NCI-H2107 (cell line): ENCODE results near the gene PCSK4.

ENCODE experiments used
- DNase-seq: peaks from one replicate; lab custom pipeline; 2025; lab: John Stamatoyannopoulos, UW

The PCSK4 gene

GRCh38 chr19:1470055-1470304 lies 20.2 kb downstream of the PCSK4 start:
- no peak for DNase-seq

GRCh38 chr19:1469255-1470054 lies 20.7 kb downstream of the PCSK4 start:
- no peak for DNase-seq

- no peak for DNase-seq
Observed at GRCh38 chr19:1468821-1469254, 21.3 kb downstream of the PCSK4 start.

DNA sequence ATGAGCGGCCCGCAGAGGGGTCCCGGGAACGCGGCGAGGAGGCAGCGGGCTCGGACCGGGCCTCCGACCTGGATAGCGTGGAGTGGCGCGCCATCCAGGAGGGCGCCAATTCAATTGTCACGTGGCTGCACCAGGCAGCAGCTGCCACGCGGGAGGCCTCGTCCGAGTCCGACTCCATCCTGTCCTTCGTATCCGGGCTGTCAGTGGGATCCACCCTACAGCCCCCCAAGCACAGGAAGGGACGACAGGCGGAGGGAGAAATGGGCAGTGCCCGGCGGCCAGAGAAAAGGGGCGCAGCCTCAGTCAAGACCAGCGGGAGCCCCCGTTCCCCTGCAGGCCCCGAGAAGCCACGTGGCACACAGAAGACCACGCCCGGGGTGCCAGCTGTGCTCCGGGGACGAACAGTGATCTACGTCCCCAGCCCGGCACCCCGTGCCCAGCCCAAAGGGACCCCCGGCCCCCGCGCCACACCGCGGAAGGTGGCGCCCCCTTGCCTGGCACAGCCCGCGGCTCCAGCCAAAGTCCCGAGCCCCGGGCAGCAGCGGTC lies 21.8 kb downstream of the PCSK4 start:
- DNase-seq: no peak

- DNase-seq: no peak
Observed at GRCh38 chr19:1467490-1468273, 22.5 kb downstream of the PCSK4 start.

- DNase-seq: no peak
Observed at GRCh38 chr19:1467215-1467489, 23.0 kb downstream of the PCSK4 start.

DNA sequence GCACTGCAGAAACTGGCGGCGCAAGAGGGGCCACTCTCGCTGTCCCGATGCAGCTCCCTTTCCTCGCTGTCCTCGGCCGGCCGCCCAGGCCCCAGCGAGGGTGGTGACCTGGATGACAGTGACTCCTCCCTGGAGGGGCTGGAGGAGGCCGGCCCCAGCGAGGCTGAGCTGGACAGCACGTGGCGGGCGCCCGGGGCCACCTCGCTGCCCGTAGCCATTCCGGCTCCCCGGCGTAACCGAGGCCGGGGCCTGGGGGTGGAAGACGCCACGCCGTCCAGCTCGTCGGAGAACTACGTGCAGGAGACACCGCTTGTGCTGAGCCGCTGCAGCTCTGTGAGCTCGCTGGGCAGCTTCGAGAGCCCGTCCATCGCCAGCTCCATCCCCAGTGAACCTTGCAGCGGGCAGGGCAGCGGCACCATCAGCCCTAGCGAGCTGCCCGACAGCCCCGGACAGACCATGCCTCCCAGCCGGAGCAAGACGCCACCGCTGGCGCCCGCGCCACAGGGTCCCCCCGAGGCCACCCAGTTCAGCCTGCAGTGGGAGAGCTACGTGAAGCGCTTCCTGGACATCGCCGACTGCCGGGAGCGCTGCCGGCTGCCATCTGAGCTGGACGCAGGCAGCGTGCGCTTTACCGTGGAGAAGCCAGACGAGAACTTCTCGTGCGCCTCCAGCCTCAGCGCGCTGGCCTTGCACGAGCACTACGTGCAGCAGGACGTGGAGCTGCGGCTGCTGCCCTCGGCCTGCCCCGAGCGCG lies 23.5 kb downstream of the PCSK4 start:
- DNase-seq: no peak

DNA sequence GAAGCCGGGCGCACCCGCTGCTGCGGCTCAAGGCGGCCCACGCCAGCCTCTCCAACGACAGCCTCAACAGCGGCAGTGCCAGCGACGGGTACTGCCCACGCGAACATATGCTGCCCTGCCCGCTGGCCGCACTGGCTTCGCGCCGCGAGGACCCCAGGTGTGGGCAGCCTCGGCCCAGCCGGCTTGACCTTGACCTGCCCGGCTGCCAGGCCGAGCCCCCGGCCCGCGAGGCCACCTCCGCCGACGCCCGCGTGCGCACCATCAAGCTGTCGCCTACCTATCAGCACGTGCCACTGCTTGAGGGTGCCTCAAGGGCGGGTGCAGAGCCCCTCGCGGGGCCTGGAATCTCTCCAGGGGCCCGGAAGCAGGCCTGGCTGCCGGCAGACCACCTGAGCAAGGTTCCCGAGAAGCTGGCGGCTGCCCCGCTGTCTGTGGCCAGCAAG lies 24.1 kb downstream of the PCSK4 start:
- DNase-seq: no peak

DNA sequence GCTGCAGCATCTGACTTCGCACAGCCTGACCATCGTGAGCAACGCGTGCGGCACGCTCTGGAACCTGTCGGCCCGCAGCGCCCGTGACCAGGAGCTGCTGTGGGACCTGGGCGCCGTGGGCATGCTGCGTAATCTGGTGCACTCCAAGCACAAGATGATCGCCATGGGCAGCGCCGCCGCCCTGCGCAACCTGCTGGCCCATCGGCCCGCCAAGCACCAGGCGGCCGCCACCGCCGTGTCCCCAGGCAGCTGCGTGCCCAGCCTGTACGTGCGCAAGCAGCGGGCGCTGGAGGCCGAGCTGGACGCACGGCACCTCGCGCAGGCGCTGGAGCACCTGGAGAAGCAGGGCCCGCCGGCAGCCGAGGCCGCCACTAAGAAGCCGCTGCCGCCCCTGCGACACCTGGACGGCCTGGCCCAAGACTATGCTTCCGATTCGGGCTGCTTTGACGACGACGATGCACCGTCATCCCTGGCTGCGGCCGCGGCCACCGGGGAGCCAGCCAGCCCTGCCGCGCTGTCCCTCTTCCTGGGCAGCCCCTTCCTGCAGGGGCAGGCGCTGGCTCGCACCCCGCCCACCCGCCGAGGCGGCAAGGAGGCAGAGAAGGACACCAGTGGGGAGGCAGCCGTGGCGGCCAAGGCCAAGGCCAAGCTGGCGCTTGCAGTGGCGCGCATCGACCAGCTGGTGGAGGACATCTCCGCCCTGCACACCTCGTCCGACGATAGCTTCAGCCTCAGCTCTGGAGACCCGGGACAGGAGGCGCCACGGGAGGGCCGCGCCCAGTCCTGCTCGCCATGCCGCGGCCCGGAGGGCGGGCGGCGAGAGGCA lies 24.7 kb downstream of the PCSK4 start:
- DNase-seq: no peak

DNA sequence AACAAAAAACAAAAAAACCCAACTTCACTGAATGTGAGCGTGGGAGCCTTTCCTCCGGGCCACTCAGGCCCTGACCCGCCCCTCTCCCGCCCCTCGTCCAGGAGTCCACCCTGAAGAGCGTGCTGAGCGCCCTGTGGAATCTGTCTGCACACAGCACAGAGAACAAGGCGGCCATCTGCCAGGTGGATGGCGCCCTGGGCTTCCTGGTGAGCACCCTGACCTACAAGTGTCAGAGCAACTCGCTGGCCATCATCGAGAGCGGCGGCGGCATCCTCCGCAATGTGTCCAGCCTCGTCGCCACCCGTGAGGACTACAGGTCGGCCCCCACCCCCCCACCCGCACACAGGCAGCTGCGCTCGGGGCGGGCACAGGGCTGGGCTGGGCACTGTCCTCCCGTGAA lies 28.3 kb downstream of the PCSK4 start:
- no peak for DNase-seq

DNA sequence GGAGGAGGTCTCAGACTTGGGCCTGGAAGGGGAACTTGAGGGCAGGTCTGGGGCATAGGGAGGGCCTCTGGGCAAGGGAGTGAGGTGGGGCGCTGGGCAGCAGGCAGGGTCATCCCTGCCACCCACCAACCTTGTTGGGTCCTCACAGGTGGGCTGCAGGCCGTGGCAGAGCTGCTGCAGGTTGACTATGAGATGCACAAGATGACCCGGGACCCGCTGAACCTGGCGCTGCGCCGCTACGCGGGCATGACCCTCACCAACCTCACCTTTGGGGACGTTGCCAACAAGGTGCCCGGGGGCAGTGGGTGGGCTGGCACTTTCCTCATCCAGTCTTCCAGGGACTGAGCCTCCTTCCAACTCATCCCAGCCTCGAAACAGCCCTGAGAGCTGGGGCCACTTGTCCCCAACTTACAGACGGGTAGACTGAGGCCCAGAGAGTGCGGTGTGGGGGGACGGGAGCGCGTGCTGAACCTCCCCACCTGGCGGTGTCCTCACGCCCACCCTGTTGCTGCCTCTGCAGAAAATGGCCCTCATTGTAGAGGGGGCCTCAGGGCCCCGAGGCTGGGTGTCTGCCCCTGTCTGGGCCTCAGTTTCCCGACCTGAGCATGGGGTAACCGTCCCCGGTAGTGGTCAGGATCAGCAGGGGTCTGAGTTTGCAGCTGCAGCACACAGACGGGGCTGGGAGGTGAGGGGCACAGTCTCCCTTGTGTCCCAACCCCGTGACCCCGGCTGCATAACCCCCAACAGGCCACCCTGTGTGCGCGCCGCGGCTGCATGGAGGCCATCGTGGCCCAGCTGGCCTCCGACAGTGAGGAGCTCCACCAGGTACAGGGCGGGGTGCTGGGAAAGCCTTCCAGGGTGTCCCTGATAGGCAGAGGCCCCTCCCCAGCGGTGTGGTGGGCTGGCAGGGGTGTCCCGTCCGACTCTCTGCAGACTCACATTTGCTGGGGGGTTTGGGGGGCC lies 29.8 kb downstream of the PCSK4 start:
- no peak for DNase-seq

DNA sequence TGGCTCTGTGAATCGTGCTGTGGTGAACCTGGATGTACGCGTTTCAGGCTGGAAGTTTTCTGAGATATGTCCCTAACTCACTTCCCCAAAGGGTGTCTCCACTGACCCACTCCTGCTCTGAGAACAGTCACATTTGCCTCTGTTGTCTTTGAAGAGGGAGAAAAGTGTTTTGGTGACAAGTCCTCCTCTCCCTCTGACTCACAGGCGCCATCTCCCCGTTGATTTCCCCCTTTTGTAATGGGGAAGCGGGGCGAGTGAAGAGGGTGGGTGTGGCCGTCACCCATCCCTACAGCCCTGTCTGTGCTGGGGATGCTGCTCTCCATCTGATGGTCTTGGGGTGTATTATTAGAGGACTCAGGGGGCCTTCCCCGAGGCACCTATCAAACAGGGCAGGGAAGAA lies 30.7 kb downstream of the PCSK4 start:
- no peak for DNase-seq

DNA sequence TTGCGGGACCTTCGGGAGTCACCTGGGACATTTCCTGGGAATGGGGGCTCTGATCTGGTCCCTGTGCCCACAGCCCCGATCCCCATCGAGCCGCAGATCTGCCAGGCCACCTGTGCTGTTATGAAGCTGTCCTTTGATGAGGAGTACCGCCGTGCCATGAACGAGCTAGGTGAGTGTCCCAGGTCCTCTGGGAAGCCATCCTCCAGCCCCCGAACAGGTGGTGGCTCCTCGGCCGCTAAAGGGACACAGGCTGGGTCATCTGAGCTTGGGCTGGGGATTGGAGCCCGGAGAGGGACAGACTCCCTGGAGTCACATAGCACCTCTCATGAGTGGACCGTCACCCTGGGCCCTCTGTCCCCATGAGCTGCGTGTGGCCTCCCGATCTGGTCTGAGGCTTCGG lies 32.3 kb downstream of the PCSK4 start:
- DNase-seq: no peak

- DNase-seq: no peak
Observed at GRCh38 chr19:1457031-1457739, 33.0 kb downstream of the PCSK4 start.

DNA sequence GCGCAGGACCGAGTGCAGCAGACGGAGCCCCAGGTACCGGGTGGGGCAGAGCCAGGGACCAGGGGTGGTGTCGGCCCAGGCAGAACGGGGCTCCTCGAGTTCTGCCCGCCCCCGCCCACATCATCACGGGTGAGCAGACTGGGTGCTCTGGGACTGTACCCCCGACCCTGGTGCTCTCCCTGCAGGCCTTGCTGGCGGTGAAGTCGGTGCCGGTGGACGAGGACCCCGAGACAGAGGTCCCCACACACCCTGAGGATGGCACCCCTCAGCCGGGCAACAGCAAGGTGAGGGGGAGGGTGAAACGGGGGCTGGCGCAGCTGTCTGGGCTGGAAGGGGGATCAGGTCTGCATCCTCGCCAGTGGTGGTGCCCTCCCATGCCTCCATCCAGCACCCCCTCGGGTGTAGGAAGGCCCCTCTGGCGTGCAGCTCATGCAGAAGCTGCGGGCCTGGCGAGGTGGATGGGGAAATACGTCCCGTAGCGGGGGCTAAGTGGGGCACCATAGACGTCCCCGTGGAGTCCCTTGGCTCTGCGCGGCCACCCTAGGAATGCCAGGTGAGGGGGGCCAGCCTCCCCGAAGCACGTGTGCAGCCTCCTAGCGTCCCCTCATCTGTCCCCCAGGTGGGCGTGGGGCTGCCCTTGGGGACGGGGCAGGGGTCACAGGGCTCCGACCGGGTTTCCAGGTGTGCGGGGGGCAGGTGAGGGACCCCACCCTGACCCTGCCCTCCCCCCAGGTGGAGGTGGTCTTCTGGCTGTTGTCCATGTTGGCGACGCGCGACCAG lies 33.8 kb downstream of the PCSK4 start:
- no peak for DNase-seq

DNA sequence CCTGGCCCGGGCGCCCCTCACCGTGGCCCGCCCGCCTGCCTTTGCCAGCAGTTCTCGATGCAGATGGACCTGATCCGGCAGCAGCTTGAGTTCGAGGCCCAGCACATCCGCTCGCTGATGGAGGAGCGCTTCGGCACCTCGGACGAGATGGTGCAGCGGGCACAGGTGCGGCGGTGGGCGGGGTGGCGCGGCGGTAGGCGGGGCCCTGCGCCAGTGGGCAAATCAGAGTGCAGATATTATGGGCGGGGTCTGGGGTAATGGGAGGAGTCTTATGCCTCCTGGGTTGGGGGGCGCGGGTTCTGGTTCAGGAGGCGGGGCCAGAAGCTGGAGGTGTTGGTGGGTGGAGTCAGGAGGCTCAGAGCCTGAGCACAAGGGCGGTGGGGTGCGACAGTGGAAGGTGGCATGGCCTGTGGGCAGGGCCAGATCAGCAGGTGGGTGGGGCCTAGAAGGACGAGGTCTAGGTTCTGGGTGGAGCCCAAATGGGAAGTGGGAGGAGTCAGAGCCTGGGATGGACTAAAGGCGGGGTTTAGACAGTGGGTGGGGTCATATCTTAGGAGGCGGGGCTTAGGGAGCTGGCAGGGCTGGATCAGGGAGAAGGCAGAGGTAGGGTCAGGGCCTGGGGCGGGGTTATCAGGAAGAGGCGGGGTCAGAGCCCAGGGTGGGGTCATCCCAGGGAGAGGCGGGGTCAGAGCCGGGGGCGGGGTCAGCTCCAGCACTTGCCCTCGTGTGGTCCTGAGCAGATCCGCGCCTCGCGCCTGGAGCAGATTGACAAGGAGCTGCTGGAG lies 34.6 kb downstream of the PCSK4 start:
- DNase-seq: no peak

DNA sequence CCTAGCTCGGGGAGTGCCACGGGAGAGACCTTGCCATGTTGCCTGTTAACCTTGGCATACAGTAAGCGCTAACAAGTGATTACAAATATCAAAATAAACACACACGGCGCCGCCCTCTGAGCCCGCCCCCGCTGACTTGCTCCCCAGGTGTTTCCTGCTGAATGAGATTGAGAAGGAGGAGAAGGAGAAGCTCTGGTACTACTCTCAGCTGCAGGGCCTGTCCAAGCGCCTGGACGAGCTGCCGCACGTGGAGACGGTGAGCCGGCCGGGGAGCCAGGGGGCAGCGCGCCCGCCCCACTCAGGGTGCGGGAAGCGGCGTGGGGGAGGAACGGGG lies 35.2 kb downstream of the PCSK4 start:
- DNase-seq: no peak

GRCh38 chr19:1453525-1454364 lies 36.4 kb downstream of the PCSK4 start:
- no peak for DNase-seq
